Kidney (tissue), 14 donors: ENCODE data around the gene CTNNA2. TPM values are rescaled to one million over a fixed set of nuclear protein-coding genes. Genes with fewer than 3 reads are reported as not detected.

Experiments
- DNase-seq, 5 donors: peaks; one replicate each; pipeline ENCODE4 v3.0.0-alpha.2; 2013 to 2020
- FAIRE-seq: peaks from 2 replicates; lab custom pipeline; 2012; peaks lifted over from hg19 to GRCh38; lab: Jason Lieb, UNC
- H3K27ac ChIP-seq, 2 donors: one replicate each; pipeline ENCODE4 v1.7.0; 2013; ENCODE audit warnings: low read depth in 2 of 2, low read length in 2 of 2, inconsistent platforms in 1 of 2
- H3K27me3 ChIP-seq: one replicate; pipeline ENCODE4 v1.7.1; 2013; ENCODE audit warnings: low read length, inconsistent platforms; ENCODE audit not compliant: control insufficient read depth, insufficient read depth
- H3K36me3 ChIP-seq, 3 donors: one replicate each; pipeline versions ENCODE4 v1.7.0 to v1.7.1; 2013; ENCODE audit warnings: low read length in 3 of 3, control low read depth in 1 of 3, inconsistent platforms in 1 of 3; ENCODE audit not compliant: insufficient read depth in 3 of 3, control insufficient read depth in 2 of 3
- H3K4me1 ChIP-seq, 3 donors: one replicate each; pipeline versions ENCODE4 v1.7.0 to v1.7.1; 2013; ENCODE audit warnings: low read length in 3 of 3, inconsistent platforms in 1 of 3, low read depth in 1 of 3; ENCODE audit not compliant: control insufficient read depth in 2 of 3, insufficient read depth in 2 of 3
- H3K4me3 ChIP-seq, 3 donors: one replicate each; pipeline versions ENCODE4 v1.7.0 to v1.8.1; 2013; ENCODE audit warnings: low read length in 3 of 3, control low read depth in 1 of 3, inconsistent platforms in 1 of 3
- H3K9ac ChIP-seq, 3 donors: one replicate each; pipeline versions ENCODE4 v1.7.0 to v1.7.1; 2013; ENCODE audit warnings: low read length in 3 of 3, control low read depth in 1 of 3, inconsistent platforms in 1 of 3
- H3K9me3 ChIP-seq, 3 donors: one replicate each; pipeline versions ENCODE4 v1.7.0 to v1.7.1; 2013; ENCODE audit warnings: low read length in 3 of 3, control low read depth in 1 of 3, inconsistent platforms in 1 of 3; ENCODE audit not compliant: control insufficient read depth in 2 of 3, insufficient read depth in 1 of 3
- CTCF ChIP-seq: IDR thresholded peaks from 3 replicates; pipeline ENCODE4 v1.5.1; 2012; ENCODE audit warnings: mild to moderate bottlenecking, moderate library complexity, borderline replicate concordance; ENCODE audit not compliant: insufficient read depth; ENCODE audit errors: extremely low read depth
- intact Hi-C: fragments of 100-400 bp; cut with DNase I; formaldehyde crosslinking; loops from one replicate; pipeline ENCODE4 v1.11.1; 2022
- polyA plus RNA-seq: library from polyadenylated mRNA; stranded (reverse); fragments of 350-450 nt; fragmentation: Illumina TruSeq; extraction: RNeasy Lipid Tissue Mini Kit (QIAGEN cat#74804); gene quantifications from one replicate; pipeline ENCODE4 v1.2.3, GENCODE V29; 2014; ENCODE audit warnings: low read depth, low replicate concordance; ENCODE audit not compliant: insufficient read depth
- total RNA-seq: library from RNA; stranded (reverse); fragmentation: NEBNext Ultra II Directional; extraction: Animal tissue kit (Norgen Biotek cat#: 25700); gene quantifications from one replicate; pipeline ENCODE4 v1.2.1, GENCODE V29; 2021
- donor health status: control.
- donor health status: control.
- donor health status: control.
- donor health status: control.
- donor health status: control.
- donor health status: DM: yes; HTN: yes; CAD: no.
- donor health status: Normal renal cell carcinoma (clear cell type).

The CTNNA2 gene
- total and polyA plus RNA-seq, 2 donors from 2014 or later = 0.47 TPM; not detected in 1

- Histone ChIP-seq H3K4me1 (peaks cover 0 to 11% (median 2%) of the 10 kb centered on the region in 3 donors), H3K9me3 (no peaks in the 10 kb centered on the region), H3K27ac (no peak overlapping the region), H3K36me3 (no peaks in the 10 kb centered on the region), H3K4me3 (peak overlapping the region in 1 of 3 donors; percentile 43), H3K9ac (no peak overlapping the region), H3K27me3 (peaks cover 10% of the 10 kb centered on the region)
- intact Hi-C loops = no loop called here
- TF ChIP-seq CTCF = no peak
- DNase-seq = peak in 3 of 5 donors; percentile 9 to 42 (median 35)
- no peak for FAIRE-seq
Measured at GRCh38 chr2:80300954-80301353, 788.1 kb downstream of the CTNNA2 start.

GRCh38 chr2:80302001-80302313 lies 789.1 kb downstream of the CTNNA2 start:
- no peak for FAIRE-seq
- no peaks in the 10 kb centered on the region for H3K9me3 ChIP-seq
- H3K27ac ChIP-seq = no peak overlapping the region
- intact Hi-C loops = no loop called here
- peaks cover 10% of the 10 kb centered on the region for H3K27me3 ChIP-seq
- peak overlapping the region in 1 of 3 donors; percentile 7 for H3K9ac ChIP-seq
- no peaks in the 10 kb centered on the region for H3K36me3 ChIP-seq
- H3K4me1 ChIP-seq = peaks cover 0 to 11% (median 2%) of the 10 kb centered on the region in 3 donors
- TF ChIP-seq CTCF = no peak
- DNase-seq = peak in 2 of 5 donors; percentile 30 to 42
- peak overlapping the region in 1 of 3 donors; percentile 40 for H3K4me3 ChIP-seq

- DNase-seq (peak; percentile 16 to 65 (median 44)), FAIRE-seq (no peak)
- Histone ChIP-seq H3K27ac (no peak overlapping the region), H3K36me3 (no peaks in the 10 kb centered on the region), H3K9me3 (no peaks in the 10 kb centered on the region), H3K4me1 (peaks cover 0 to 11% (median 2%) of the 10 kb centered on the region in 3 donors), H3K4me3 (peak overlapping the region in 2 of 3 donors; percentile 40 to 43), H3K27me3 (peaks cover 10% of the 10 kb centered on the region), H3K9ac (peak overlapping the region in 1 of 3 donors; percentile 7)
- no peak for TF ChIP-seq CTCF
- intact Hi-C loops = no loop called here
Measured at GRCh38 chr2:80302314-80303005, 789.6 kb downstream of the CTNNA2 start.
